ENCODE measurements around the gene PRDM5.
A peak's percentile ranks its signal among the peaks of the same experiment; 100 is the strongest.

PRDM5 gene

GRCh38 chr4:120816296-120816965 lies 106.1 kb downstream of the PRDM5 start:
- TF ChIP-seq CTCF (IDR thresholded peaks at IDR 0.05; ENCODE audit: low read depth, low read length) = no peak
- H3K27ac ChIP-seq = no peak overlapping the region
- H3K4me3 ChIP-seq (ENCODE audit: low read depth, low read length) = no peak overlapping the region
- DNase-seq = no peak
- no peaks in the 10 kb centered on the region for H3K27me3 ChIP-seq (ENCODE audit: insufficient read depth, low read depth, severe bottlenecking)
- H3K36me3 ChIP-seq = no peaks in the 10 kb centered on the region; the same call in 1 of the 2 replicates
- no peaks in the 10 kb centered on the region for H3K9me3 ChIP-seq (ENCODE audit: severe bottlenecking)

- Histone ChIP-seq H3K27ac (no peak overlapping the region), H3K9me3 (ENCODE audit: severe bottlenecking) (no peaks in the 10 kb centered on the region), H3K27me3 (ENCODE audit: insufficient read depth, low read depth, severe bottlenecking) (no peaks in the 10 kb centered on the region), H3K4me3 (ENCODE audit: low read depth, low read length) (no peak overlapping the region), H3K36me3 (no peaks in the 10 kb centered on the region; the same call in 1 of the 2 replicates)
- TF ChIP-seq CTCF (IDR thresholded peaks at IDR 0.05; ENCODE audit: low read depth, low read length) = no peak
- no peak for DNase-seq
Measured at GRCh38 chr4:120815361-120815760, 107.2 kb downstream of the PRDM5 start.

GRCh38 chr4:120814886-120815285 lies 107.6 kb downstream of the PRDM5 start:
- DNase-seq = no peak
- no peak for TF ChIP-seq CTCF (IDR thresholded peaks at IDR 0.05; ENCODE audit: low read depth, low read length)
- no peaks in the 10 kb centered on the region; the same call in none of the 2 replicates for H3K36me3 ChIP-seq

GRCh38 chr4:120812216-120812615 lies 110.3 kb downstream of the PRDM5 start:
- peaks cover 8% of the 10 kb centered on the region for H3K9me3 ChIP-seq (ENCODE audit: severe bottlenecking)
- no peak for TF ChIP-seq CTCF (IDR thresholded peaks at IDR 0.05; ENCODE audit: low read depth, low read length)
- no peak overlapping the region for H3K27ac ChIP-seq
- H3K27me3 ChIP-seq (ENCODE audit: insufficient read depth, low read depth, severe bottlenecking) = no peaks in the 10 kb centered on the region
- no peak overlapping the region for H3K4me3 ChIP-seq (ENCODE audit: low read depth, low read length)
- H3K36me3 ChIP-seq = no peaks in the 10 kb centered on the region; the same call in none of the 2 replicates
- no peak for DNase-seq

More at GRCh38 chr4:120814886-120815285, 107.6 kb downstream of the PRDM5 start:
- Histone ChIP-seq H3K27ac (no peak overlapping the region), H3K27me3 (ENCODE audit: insufficient read depth, low read depth, severe bottlenecking) (no peaks in the 10 kb centered on the region), H3K4me3 (ENCODE audit: low read depth, low read length) (no peak overlapping the region), H3K9me3 (ENCODE audit: severe bottlenecking) (no peaks in the 10 kb centered on the region)

- DNase-seq = no peak
- peaks cover 8% of the 10 kb centered on the region for H3K9me3 ChIP-seq (ENCODE audit: severe bottlenecking)
- no peak overlapping the region for H3K4me3 ChIP-seq (ENCODE audit: low read depth, low read length)
- no peak overlapping the region for H3K27ac ChIP-seq
- peak; percentile 52 for TF ChIP-seq CTCF (IDR thresholded peaks at IDR 0.05; ENCODE audit: low read depth, low read length)
- H3K36me3 ChIP-seq = no peaks in the 10 kb centered on the region; the same call in none of the 2 replicates
- no peaks in the 10 kb centered on the region for H3K27me3 ChIP-seq (ENCODE audit: insufficient read depth, low read depth, severe bottlenecking)
Measured at GRCh38 chr4:120809518-120809917, 113.0 kb downstream of the PRDM5 start.
